ENCODE measurements around the gene BPI.
"Not testable (repeated sequence)": the region's sequence is repeated elsewhere in the genome, so short reads cannot be mapped to it uniquely, and the experiment has no call there.

The BPI gene

GRCh38 chr20:38304845-38305447 lies 990 bp downstream of the BPI start:
- peak; percentile 23 for DNase-seq (ENCODE audit: low read depth)

GRCh38 chr20:38305541-38305940 lies 1.6 kb downstream of the BPI start:
- DNase-seq (ENCODE audit: low read depth): no peak

GRCh38 chr20:38306379-38306778 lies 2.4 kb downstream of the BPI start:
- no peak for DNase-seq (ENCODE audit: low read depth)

- DNase-seq (ENCODE audit: low read depth): no peak
Observed at GRCh38 chr20:38307371-38308046, 3.6 kb downstream of the BPI start.

GRCh38 chr20:38308047-38308438 lies 4.1 kb downstream of the BPI start:
- no peak for DNase-seq (ENCODE audit: low read depth)

- DNase-seq (ENCODE audit: low read depth): no peak
Observed at GRCh38 chr20:38308447-38308846, 4.5 kb downstream of the BPI start.

GRCh38 chr20:38311091-38311490 lies 7.1 kb downstream of the BPI start:
- DNase-seq (ENCODE audit: low read depth): no peak

GRCh38 chr20:38311491-38311890 lies 7.5 kb downstream of the BPI start:
- DNase-seq (ENCODE audit: low read depth): no peak

- DNase-seq (ENCODE audit: low read depth): no peak
Observed at GRCh38 chr20:38313676-38314075, 9.7 kb downstream of the BPI start.

GRCh38 chr20:38314350-38314749 lies 10.4 kb downstream of the BPI start:
- not testable (repeated sequence) for DNase-seq (ENCODE audit: low read depth)

GRCh38 chr20:38315290-38315966 lies 11.5 kb downstream of the BPI start:
- no peak for DNase-seq (ENCODE audit: low read depth)

GRCh38 chr20:38316341-38316740 lies 12.4 kb downstream of the BPI start:
- DNase-seq (ENCODE audit: low read depth): no peak

- DNase-seq (ENCODE audit: low read depth): no peak
Observed at GRCh38 chr20:38317422-38317821, 13.5 kb downstream of the BPI start.

GRCh38 chr20:38320221-38320620 lies 16.3 kb downstream of the BPI start:
- no peak for DNase-seq (ENCODE audit: low read depth)

GRCh38 chr20:38321959-38322598 lies 18.1 kb downstream of the BPI start:
- DNase-seq (ENCODE audit: low read depth): no peak

- DNase-seq (ENCODE audit: low read depth): no peak
Observed at GRCh38 chr20:38324159-38324558, 20.2 kb downstream of the BPI start.

GRCh38 chr20:38325167-38325566 lies 21.2 kb downstream of the BPI start:
- no peak for DNase-seq (ENCODE audit: low read depth)

- DNase-seq (ENCODE audit: low read depth): no peak
Observed at GRCh38 chr20:38325905-38326304, 21.9 kb downstream of the BPI start.

GRCh38 chr20:38326309-38326708 lies 22.4 kb downstream of the BPI start:
- no peak for DNase-seq (ENCODE audit: low read depth)

- DNase-seq (ENCODE audit: low read depth): no peak
Observed at GRCh38 chr20:38330638-38331037, 26.7 kb downstream of the BPI start.

GRCh38 chr20:38331245-38331644 lies 27.3 kb downstream of the BPI start:
- no peak for DNase-seq (ENCODE audit: low read depth)

- DNase-seq (ENCODE audit: low read depth): no peak
Observed at GRCh38 chr20:38331814-38332213, 27.9 kb downstream of the BPI start.

- DNase-seq (ENCODE audit: low read depth): no peak
Observed at GRCh38 chr20:38334016-38334415, 30.1 kb downstream of the BPI start.
